Stimulated activated CD4-positive, alpha-beta T cell treated with anti-CD3 and anti-CD28 coated beads, TNF-alpha, amount 100 ng/mL, for 48 hours (primary cell): Measurements from ENCODE around the gene STRIP1.

Source experiments
- DNase-seq, 3 donors: peaks; one replicate each; pipeline ENCODE4 v3.0.0-alpha.2; 2020; ENCODE audit warnings: low read depth in 3 of 3

Gene STRIP1

DNA sequence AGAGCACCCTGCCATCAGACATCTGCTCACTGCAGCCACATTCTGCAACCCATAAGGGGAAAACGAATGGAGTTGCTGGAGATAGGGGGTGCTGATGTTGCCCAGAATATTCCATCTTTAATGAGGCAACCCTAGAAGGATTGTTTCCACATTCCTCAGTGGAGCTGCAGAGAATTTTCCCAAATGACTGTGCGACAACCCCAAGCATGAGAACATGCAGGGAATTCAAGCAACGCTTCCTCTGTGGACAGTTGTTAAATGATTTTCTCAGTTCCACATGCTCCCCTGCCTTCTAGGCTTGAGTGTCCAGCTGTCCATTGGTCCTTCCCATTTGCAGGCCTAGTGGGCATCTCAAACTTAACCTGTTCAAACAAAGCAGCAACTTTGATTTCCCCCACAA lies 57.4 kb downstream of the STRIP1 start:
- DNase-seq = no peak

DNA sequence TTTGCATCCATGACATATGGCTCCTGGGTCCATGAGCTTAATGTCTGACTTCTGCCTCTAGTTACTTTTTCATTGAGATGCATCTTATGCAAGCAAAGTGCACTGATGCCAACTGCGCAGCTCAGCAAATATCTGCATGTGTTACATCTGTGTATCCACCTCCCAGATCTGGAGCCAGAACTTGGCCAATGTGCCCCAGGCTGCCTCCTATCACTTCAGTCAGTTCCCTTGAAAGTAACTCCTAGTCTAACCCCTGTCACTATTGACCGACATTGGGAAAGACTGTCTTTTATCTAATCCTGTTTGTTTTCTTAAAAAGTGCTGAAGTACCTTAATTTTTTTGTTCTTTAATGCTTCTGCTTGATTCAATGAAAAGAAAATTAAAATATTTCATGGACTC lies 58.6 kb downstream of the STRIP1 start:
- no peak for DNase-seq

DNA sequence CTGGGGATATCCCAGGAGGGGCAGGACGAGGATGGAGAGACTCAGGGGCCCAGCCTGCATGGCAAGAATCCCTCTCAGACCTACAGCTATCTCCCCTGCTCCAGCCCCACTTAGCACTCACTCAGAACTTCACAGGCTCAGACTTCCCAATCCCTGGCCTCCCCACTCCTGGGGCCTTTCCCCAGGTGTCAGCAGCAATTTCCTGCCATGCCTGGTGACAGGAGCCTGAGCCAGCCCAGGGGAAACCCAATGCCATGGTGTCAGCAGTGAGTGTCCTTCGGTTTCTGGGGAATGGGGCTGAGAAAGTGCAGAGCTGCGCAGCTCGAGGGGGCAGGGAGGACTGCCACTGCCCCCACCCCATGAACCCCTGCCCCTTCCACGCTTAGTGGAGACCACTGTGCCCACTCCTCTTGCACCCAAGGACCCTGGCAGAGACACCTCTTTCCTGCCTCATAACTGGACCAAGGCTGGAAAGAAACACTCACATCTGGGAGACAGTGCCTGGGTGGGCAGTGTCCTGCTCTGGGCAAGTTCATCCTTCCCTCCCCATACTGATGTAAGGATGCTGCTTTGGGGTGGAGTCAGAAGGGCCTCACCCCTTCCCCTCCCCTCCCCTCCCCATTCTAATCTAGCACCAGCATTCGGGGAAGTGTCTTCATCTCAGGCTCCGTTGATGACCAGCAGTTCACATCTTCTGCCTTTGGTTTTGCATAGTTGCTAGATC lies 60.7 kb downstream of the STRIP1 start:
- no peak for DNase-seq

DNA sequence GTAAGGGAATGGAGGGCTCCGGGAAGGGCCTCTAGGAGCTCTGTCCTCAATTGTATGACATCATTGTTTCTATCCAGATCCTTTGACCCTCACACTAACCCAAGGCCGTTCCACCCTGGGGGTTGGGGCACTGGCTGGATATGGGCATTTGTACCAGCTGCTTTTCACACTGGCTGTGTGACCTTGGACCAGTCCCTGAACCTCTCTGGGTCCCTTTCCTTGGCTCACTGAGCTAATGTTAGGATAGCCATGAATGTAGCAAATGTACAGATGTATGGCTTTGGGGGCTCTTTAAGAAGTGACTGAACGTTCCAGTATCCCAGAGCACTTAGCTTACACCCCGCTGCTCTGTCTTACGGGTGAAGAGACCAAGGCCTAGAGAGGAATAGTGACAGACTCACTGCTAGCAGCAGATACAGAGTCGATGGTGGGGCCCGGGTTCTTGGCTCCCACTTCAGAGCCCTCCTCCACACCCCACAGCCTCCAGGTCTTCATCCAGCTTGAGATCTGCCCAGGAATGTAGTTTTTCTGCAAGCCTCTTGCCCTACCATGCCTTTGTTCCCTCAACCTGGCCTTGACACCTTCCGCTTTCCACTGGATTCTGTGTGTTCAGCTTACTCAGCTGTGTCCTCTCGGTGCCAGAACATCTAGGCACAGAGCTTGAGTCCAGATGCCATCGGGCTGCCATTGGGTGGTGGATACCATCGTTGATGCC lies 63.2 kb downstream of the STRIP1 start:
- no peak for DNase-seq

DNA sequence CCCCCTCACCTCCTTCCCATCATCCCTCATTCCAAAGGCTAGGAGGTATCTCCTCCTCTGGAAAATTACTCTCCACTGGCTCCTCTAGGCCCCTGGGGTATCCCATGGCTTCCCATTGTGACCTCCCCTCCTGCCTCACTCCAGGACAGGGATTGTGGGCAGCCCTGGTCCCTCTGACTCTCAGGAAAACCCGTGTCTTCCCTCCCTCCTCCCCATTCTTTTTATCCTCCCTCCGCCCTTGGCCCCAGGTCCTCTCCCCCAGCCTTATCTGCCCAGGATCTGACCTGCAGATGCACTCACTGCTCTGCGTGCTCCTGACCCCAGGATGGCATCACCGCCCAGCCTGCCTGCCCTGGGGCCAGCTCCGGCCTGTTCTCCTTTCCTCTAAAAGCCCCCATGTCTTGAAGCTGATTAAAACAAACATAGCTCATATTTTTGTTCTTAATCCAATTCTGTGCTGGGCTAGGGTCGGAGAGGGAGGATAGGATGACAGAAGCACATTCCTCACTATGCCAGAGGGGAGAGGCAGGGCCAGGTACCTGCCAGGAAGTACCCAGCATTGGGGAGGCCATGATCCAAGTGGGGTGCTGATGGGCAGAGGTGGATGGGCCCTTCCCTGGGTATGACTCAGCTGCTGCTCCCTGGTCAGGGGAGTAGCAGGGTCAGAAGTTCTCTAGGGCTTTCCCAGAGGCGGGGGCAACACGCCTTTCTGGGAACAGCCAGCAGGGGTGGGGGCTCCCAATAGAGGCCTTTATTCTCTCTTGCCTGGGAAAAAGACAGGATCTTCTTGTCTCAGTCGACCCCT lies 64.0 kb downstream of the STRIP1 start:
- no peak for DNase-seq

DNA sequence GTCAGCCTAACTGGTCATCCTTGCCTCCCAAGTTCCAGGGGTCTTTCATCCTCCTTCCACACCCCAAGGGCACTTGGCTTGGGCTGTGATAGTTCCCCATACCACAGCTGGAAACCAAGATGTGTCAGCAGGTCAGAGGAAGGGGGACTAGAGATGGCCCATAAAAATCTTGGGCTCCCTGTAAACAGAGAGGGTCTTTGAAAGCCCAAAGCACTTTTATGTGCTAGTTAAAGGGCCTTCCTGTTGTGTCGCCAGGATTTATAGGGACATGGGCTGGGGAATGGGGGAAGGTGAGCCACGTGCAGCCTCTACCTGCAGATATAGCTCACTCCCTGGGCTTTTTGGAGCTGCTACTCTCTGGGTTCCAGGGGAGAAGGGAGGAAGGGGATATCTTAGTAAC lies 65.9 kb downstream of the STRIP1 start:
- no peak for DNase-seq

DNA sequence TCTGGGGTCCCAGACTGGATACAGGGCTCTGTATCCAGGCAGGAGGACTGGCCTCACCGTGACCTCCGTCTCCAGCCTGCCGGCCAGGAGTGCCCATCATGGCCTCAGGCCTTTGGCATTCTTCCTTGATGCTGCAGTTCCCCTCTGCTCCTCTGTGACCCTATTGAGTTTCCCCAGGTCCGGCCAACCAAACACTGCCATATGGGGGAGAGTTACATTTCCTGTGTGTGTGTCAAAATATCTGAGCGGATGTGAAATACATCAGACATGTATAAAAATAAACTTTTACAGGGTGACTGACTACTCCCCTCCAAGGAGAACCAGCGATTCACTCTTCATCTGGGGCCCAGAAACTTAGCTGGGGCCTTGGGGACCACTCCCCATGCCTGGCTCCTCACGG lies 67.7 kb downstream of the STRIP1 start:
- DNase-seq = no peak
